Activated CD4-positive, alpha-beta T cell treated with anti-CD3 and anti-CD28 coated beads, Interleukin-10, Interleukin-2, amounts not matched to agents 100 ng/mL and 50 ng/mL, durations not matched to agents 16 hours and 8 hours (primary cell): ENCODE data around the gene NRXN2.
"Not testable (repeated sequence)": the region's sequence is repeated elsewhere in the genome, so short reads cannot be mapped to it uniquely, and the experiment has no call there.

Experiments
- DNase-seq: peaks from one replicate; pipeline ENCODE4 v3.0.0-alpha.2; 2020

The NRXN2 gene

GRCh38 chr11:64582885-64583284 is 140.1 kb downstream of the NRXN2 start:
- DNase-seq: no peak

- DNase-seq: no peak
Measured at GRCh38 chr11:64581057-64581523, 141.9 kb downstream of the NRXN2 start.

- DNase-seq: no peak
Measured at GRCh38 chr11:64580412-64580811, 142.6 kb downstream of the NRXN2 start.

GRCh38 chr11:64577202-64577601 is 145.8 kb downstream of the NRXN2 start:
- DNase-seq: no peak

GRCh38 chr11:64572143-64572542 is 150.9 kb downstream of the NRXN2 start:
- no peak for DNase-seq

GRCh38 chr11:64571410-64572091 is 151.4 kb downstream of the NRXN2 start:
- no peak for DNase-seq

GRCh38 chr11:64571050-64571409 is 152.0 kb downstream of the NRXN2 start:
- no peak for DNase-seq

- DNase-seq: no peak
Measured at GRCh38 chr11:64570341-64570740, 152.7 kb downstream of the NRXN2 start.

GRCh38 chr11:64569300-64569970 is 153.6 kb downstream of the NRXN2 start:
- DNase-seq: no peak

GRCh38 chr11:64568584-64569140 is 154.3 kb downstream of the NRXN2 start:
- DNase-seq: no peak

- DNase-seq: no peak
Measured at GRCh38 chr11:64568041-64568571, 154.9 kb downstream of the NRXN2 start.

GRCh38 chr11:64566915-64567891 is 155.8 kb downstream of the NRXN2 start:
- DNase-seq: no peak

- peak; percentile 60 for DNase-seq
Measured at GRCh38 chr11:64566042-64566914, 156.7 kb downstream of the NRXN2 start.

- no peak for DNase-seq
Measured at GRCh38 chr11:64564947-64565889, 157.8 kb downstream of the NRXN2 start.

- DNase-seq: no peak
Measured at GRCh38 chr11:64564419-64564818, 158.6 kb downstream of the NRXN2 start.

- no peak for DNase-seq
Measured at GRCh38 chr11:64563966-64564365, 159.0 kb downstream of the NRXN2 start.

- no peak for DNase-seq
Measured at GRCh38 chr11:64562723-64563351, 160.2 kb downstream of the NRXN2 start.

GRCh38 chr11:64561984-64562722 is 160.8 kb downstream of the NRXN2 start:
- no peak for DNase-seq

- not testable (repeated sequence) for DNase-seq
Measured at GRCh38 chr11:64561429-64561828, 161.6 kb downstream of the NRXN2 start.
